GM18867 (cell line): ENCODE results near the gene CPNE6.

Experiments
- ATAC-seq: cut with Tn5 transposase; IDR thresholded peaks from one replicate; pipeline ENCODE4 v1.9.1; 2021; ENCODE audit warnings: mild to moderate bottlenecking, moderate library complexity; ENCODE audit not compliant: unreplicated experiment

CPNE6 gene

DNA sequence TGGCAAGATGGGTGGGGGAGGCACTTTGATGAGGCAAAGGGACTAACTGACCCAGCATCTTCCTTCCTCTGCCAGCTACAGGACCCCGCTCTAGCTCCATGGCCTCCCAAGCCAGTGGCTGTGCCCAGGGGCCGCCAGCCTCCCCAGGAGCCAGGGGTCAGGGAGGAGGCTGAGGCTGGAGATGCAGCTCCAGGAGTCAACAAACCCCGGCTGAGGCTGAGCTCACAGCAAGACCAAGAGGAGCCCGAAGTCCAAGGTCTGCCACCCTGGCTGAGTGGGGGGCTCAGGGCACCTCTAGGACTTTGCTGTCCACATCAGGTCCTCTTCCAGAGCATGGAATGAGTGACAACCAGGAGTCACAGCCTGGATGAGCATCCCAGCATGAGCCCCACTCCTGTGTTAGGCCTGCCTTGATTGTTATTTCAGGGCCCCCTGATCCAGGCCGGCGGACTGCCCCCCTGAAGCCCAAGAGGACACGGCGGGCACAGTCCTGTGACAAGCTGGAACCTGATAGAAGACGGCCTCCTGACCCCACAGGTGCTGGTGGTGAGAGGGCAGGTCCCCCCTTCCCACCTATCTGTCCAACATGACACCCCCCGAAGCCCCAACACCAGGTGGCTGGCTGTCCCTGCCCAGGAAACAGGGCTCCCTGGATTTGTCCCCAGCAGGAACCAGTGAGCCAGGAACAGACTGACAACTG is 2.5 kb upstream of the CPNE6 start:
- ATAC-seq = no peak

DNA sequence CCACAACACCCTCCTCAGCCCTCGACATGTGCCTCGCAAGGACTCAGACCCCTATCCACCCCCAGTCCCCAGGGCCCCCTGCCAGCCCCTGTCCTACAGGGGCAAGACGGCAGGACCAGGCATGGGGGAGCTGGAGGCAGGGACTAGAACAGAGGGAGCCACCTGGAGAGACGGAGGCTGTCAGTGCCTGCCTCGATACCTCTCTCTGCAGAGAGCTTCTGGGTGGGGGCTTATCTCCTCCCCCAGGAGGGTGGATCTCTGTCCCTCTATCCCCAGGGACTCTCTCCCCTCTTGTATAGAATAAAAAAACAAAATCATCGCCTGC is 2.0 kb upstream of the CPNE6 start:
- no peak for ATAC-seq

DNA sequence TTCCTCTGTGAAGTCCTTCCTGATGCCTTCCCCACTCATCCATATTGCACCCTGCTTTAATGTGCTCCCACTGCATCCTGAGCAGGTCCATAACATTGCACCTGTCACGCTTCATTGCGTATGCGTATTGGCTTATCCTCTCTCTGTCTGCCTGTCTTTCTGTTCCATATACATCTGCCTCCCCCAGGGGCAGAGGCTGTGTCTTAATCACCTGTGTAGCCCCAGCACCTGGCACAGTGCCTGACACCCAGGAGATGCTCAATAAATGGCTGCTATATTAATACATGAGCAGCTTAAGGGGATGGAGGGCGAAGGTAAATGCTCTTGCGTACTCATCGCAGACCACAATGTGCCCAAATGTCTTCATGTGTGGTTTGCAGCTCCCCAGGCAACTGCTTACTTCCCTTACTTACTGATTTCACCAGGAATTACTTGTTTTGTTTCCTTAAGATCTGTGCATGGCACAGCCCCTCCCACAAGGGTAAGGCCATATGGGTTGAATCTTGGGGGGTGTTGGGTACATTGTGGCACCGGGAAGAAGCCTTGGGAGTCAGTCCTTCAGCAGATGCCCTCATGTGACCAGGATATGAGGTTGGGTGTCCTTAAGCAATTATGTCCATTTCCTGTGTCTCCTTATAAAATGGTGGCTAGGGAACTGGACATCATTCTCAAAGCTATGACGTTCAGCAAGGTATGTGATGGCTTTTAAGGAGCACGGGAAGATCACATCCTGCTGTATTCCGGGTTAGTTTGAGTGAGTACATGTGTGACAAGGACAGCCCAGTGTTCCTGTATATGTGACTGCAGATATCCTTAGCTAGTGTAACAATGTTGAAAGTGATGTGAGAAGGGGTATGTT is 848 bp upstream of the CPNE6 start:
- no peak for ATAC-seq

DNA sequence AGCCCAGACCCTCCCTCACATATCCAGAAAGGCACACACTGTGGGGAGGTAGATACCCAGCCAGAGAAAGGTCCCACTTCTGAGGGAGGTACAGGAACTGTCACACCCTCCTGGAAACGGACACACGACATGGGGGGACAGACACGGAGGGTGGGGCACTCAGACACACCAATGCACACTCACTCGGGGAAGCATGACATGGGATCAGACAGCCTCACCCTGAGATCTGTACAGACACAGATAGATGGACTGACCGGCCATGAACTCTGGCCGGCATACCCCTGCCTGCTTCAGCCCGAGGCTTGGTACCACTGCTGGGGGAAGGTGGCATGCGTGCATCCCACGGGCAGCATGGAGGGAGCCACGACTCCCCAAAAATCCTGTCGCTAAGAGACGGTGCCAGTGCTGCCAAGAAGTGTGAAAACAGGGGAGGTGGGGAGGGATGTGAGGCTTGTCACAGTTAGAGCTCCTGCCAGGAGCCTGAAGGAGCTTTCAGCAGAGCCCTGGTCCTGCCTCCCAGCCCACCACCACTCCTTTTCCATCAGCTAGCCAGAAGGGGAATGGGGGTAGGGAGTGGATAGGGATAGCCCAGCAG is 571 bp downstream of the CPNE6 start:
- no peak for ATAC-seq

DNA sequence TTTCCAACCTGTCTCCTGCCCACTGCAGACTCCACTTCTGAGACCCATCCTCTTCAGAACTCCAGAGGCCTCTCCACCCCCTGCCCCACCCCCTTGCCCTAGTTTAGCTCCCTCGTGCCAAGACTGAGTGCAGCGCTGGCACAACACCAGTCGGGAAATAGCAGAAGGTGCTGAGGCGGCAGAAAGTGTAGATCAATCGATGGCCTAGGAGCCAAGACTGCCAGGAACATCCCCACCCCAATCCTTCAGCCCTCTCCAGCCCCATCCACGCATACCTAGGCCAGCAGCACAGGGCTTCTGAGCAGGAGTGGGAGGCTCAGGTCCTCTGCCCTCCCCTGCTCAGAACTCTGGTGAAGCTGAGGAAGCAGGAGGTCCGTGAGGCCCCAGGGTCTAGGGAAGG is 1.1 kb downstream of the CPNE6 start:
- ATAC-seq = no peak

DNA sequence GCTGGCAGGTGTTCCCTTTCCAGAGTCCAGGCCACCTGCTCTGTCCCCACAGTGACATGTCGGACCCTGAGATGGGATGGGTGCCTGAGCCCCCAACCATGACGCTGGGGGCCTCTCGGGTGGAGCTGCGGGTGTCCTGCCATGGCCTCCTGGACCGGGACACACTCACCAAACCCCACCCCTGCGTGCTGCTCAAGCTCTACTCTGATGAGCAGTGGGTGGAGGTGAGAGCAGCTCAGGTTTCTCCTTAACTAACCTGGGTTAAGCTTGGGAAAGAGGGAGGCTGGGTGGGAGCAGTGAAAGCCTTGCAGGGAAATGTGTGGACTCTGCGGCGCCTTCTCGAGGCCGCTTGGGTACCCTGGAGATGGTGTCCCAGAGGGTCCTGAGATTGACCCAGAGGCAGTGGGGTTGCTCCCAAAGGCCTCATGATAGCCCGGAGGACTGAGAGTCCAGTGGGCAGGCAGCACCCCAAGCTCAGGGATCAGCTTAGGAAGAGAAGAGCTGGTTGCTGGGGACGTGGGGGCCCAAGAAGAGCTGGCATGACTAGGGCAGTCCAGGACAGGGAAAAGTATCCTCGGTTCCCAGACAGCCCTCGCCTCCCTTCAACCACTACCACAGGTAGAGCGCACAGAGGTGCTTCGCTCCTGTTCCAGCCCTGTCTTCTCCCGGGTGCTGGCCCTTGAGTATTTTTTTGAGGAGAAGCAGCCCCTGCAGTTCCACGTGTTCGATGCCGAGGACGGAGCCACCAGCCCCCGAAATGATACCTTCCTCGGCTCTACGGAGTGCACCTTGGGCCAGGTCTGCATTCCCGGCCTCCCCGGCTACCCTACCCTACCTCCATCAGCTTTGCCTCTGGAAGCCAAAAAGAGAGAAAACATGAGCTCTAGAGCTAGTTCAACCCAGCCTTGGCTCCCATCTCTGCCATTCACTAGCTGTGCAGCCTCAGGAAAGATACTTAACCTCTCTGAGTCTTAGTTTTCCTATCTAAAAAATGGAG is 1.8 kb downstream of the CPNE6 start:
- no peak for ATAC-seq

DNA sequence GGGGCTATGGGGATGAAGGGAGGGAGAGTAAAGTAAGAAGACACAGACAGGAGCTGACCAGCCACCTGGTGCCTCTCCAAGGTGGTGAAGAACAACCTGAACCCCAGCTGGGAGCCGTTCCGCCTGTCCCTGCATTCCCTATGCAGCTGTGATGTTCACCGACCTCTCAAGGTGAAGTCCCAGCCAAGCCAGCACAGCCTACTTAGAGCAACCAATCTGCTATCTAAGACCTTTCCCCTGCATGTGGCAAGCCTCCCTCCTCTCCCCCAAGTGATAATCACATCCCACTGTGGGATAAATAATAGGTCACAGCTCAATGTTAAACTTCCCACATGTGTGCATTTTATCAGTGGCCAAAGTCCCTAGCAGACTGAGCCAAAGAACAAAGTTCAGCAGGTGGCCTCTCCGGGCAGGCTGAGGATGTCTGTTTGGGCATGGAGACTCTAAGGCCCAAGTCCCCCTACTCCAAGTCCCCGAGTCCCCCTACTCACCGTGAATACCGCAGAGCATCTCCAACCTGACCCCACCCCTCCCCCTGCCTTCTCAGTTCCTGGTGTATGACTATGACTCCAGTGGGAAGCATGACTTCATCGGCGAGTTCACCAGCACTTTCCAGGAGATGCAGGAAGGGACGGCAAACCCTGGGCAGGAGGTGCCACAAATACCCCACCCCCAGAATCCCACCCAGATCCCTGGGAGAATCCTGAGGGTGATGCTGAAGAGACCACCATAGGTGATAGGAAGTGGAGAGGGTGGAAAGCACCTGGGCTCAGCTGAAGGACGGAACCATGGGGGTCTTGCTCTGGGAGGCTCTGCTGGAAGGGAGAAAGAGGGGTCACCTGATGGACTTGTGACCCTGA is 3.5 kb downstream of the CPNE6 start:
- no peak for ATAC-seq

DNA sequence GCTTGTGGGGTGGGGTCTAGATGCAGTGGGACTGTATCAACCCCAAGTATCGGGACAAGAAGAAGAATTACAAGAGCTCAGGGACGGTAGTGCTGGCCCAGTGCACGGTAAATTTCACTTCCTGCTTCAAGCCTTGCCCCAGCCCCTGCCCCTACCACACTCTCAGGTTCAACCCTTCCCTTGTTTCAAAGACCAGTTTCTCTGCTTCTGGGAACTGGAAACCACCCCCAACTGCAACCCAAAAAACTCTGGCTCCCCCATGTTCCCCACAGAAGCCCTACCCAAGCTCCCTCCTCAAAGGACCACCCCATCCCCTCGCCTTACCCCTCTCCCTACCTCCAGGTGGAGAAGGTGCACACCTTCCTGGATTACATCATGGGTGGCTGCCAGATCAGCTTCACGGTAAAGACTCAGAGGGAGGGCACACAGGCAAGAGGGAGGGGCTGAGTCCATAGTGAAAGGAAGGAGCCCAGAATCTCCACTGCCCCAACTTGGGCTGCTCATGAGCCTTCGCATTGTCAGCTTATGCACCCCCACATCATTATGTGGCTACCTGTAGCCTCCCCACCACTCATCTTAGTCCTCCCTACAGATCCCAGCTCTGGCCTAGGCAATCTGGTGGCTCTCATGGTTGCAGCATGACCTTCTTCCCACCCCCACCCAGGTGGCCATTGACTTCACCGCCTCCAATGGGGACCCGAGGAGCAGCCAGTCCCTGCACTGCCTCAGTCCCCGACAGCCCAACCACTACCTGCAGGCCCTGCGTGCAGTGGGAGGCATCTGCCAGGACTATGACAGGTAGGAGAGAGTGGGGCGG is 4.3 kb downstream of the CPNE6 start:
- ATAC-seq = no peak

DNA sequence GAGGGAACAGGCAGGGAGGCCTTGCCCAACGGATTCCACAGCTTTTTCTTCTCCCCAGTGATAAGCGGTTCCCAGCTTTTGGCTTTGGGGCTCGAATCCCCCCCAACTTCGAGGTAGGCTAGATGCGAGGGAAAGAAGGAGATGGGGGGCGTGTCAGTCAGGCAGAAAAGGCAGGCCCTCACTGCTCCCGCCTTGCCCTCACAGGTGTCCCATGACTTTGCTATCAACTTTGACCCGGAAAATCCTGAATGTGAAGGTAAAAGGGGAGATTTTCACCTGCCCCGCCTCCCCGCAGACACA is 4.9 kb downstream of the CPNE6 start:
- ATAC-seq = no peak

DNA sequence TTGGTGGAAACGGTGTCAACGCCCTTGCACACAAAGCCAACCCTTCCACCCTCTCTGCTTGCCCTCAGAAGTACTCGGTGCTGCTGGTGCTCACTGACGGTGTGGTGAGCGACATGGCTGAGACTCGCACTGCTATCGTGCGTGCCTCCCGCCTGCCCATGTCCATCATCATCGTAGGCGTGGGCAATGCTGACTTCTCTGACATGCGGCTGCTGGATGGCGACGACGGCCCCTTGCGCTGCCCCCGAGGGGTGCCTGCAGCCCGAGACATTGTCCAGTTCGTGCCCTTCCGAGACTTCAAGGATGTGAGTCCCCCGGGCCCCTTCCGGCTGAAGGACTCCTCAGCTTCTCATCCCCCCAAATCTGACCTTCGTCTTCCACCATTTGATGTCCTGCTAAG is 5.7 kb downstream of the CPNE6 start:
- ATAC-seq = no peak

DNA sequence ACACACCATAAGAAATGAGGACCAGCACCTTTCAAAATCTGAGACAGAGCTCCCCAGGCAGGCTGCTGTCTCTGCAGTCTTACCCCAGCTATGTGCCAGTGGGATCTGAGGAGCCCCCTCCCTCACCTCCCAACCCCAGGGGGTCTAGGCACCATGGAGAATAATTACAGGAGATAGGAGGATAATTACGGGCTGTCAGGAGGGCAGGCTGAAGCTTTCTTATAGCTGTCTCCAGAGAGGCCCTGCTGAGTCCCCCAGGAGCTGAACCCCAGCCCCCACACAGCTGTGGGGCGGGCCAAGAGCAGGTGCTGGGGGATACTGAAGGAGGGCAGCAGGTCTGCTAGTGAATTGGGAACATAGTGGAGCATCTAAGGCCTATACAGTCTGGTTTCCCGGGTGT is 6.8 kb downstream of the CPNE6 start:
- no peak for ATAC-seq

DNA sequence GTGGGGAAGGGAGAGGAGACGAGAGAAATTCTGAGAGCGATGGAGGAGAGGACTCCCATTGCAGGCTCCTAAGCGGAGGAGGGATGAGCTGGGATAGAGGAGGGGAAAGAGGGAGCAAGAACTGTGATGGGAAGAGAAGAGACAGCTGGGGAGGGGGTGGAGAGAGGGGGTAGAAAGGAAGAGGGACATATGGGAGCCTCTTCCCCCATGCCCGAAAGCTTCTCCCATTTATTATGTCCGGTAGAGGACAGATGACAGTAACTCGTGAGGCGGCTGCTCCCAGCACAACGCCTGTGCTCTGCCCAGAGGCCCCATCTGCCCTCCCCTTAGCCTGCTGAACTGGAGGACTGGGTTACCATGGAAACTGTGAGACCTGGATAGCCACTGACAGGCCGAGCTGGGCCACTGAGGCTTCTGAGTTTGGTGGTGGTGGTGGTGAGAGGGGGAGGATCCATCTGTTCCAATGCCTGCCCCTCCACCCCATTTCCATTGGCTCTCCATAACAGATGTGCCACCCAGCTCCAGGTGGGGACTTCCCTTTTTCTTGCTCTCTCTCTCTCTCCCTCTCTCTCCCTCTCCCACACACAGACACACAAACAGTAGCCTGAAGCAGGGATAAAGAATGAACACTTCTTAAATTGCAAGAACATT is 8.3 kb downstream of the CPNE6 start:
- no peak for ATAC-seq

DNA sequence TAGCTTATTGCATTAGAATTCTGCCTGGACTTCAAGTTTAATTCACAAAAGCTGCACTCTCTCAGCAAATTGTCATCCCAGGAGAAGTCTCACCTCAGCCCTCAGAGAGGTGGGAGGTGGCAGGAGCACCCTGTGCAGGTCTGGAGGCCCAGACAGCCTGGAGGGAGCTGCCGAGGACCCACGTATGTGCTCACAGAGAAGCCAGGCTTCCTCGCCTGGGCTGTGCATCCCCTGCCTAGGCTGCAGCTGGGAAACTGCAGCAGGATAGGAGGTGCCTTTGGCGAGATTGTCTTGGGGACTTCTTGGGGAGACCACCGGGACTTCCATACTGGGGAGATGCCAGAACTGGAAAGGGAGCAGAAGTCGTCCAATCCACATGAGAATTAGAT is 8.8 kb downstream of the CPNE6 start:
- no peak for ATAC-seq

DNA sequence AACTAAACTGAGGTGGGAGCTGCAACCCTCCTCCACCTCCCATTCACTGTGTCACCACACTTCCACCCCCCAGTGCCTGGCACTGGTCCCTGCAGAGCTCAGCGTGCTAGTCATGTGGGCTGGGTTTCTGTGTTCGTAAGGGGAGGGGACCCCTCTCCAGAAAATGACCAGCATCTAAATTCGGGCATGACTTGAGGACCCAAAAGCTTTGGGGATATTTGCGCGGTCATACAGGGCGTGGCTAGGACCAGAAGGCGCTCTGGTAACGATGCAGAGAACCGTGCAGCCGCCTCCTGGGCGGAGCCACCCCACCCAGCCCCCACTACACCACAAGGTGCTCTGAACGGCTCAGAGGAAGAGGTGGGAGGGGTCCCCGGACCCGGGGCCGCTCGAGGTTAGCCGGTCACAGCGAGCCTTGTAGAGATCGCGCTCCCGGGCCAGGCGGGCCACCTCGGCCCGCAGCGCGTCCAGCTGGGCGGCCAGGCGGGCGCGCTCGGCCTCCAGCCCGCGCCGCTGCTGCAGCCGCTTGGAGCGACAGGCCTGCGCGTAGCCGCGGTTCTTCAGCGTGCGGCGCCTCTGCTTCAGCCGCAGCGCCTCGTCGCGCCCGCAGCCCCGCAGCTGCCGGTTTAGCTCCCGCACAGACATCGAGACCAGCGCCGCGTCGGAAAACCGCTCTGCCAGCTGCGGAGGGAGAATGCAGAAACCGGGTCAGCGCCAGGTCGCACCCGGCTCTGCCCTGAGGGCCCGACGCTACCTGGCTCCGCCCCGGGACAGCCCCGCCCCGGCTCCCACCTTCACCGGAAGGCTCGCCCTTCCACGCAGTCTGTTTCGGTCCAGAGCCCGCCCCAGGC is 9.8 kb downstream of the CPNE6 start:
- peak; percentile 90 for ATAC-seq

DNA sequence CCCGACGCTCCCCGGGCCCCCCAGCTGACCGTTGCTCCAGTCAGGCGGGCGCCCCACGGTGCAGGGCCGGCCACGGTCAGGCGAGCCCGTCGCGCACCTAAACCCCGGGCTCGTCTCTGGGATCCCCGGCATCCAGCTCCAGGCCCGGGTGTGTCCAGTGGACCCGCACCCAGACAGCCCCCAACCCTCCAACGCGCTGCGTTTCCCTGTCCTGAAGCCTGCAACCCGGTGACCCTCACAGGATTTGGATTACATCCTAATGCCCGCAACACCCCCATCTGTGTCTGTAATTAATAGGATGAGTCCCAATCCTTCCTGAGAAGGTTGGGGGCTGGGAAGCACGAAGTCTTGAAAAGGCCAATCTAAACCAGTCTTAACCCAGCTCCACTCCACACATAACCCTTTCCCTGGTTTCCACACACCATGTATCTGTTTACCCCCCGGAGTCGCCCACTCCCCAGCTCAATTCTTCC is 10.4 kb downstream of the CPNE6 start:
- ATAC-seq = no peak

DNA sequence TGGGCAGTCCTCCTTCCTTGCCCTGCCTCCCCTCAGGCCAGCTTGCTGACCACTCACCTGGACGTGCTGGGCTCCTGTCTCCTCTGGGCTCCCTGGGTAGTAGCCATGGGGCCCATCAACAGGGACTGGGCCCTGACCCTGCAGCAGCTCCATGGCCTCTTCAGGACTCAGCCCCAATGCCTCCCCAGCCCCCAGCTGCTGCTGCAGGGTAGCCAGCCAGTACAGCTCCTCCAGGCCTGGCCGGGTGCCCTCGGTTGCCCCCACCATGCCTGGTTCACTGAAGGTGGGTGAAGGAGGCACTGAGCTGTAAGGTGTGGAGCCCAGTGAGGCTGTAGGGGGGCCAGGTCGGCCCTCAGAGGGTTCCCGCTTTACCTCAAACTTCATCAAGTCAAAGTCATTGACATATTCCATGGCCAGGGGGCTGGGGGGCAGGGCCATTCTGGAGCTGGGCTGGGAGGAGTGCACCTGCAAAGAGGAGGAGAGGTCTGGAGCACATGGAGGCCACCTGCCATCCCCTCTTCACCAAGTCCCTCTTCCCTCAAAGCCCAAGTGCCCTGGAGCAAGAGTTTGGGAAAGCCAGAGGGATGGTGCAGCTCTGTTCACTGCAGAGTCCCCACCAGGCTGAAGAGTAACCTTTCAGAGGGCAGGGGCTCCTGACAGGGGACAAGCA is 11.2 kb downstream of the CPNE6 start:
- no peak for ATAC-seq

DNA sequence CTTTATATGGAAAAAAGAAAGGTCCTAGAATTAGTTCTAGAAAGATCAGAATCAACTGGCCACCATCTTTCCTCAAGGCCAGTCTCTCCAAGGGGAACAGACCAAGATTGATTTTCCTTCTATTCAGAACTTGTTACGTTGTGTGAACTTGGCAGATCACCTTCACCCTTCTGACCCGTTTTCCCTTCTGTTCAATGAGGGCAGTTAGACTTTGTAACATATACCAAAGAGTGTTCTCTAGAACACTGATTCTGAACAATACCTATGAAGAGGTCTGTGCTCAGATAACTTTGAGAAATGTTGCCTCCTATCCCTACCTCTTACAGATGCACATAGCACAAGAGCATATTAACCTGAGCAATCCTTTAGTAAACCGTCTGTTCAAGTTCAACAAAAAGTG is 12.1 kb downstream of the CPNE6 start:
- no peak for ATAC-seq
